GM19467 (cell line): ENCODE data around the gene CCNI2.
"Not testable (repeated sequence)": the region's sequence is repeated elsewhere in the genome, so short reads cannot be mapped to it uniquely, and the experiment has no call there.

ENCODE experiments used
- ATAC-seq: cut with Tn5 transposase; IDR thresholded peaks from one replicate; pipeline ENCODE4 v1.9.1; 2021; ENCODE audit warnings: mild to moderate bottlenecking, moderate library complexity; ENCODE audit not compliant: unreplicated experiment

The CCNI2 gene

DNA sequence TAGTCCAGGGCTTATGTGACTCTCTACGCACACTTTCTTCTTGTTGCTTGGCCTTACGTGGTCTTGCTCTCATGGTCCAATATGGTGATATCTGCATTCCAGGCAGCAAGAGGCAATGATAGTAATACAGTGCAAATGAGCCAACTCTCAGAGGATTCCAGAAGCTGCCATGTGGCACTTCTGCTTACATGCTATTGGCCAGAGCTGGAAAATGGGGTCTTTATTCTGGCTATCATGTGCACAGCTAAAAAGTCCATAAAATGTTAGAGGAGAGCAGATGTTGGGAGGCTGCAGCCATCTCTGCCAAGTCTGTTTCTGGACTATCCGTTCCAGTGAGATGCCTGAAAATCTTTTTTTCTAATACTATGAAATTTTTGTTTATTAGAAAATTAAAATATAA is 32.7 kb downstream of the CCNI2 start:
- ATAC-seq, result no peak

GRCh38 chr5:132780577-132780976 is 33.4 kb downstream of the CCNI2 start:
- no peak for ATAC-seq

DNA sequence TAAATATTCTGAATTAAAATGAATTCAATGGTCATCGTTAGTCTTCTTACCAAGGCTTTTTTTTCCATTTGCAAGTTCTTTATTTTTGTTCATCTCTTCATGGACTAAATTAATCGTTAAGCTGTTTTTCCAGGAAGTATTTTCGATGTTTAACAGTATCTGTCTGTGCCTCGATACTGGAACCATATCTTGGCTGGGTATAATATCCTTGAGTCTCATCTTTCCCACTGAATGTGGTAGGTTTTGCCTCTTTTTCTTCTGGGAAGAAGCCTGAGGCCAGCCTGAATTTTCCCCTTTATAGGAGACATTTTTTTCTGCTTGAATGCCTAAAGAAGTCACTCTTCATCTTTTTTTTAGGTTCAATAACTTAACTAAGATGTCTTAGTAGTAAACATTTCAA is 33.8 kb downstream of the CCNI2 start:
- no peak for ATAC-seq

DNA sequence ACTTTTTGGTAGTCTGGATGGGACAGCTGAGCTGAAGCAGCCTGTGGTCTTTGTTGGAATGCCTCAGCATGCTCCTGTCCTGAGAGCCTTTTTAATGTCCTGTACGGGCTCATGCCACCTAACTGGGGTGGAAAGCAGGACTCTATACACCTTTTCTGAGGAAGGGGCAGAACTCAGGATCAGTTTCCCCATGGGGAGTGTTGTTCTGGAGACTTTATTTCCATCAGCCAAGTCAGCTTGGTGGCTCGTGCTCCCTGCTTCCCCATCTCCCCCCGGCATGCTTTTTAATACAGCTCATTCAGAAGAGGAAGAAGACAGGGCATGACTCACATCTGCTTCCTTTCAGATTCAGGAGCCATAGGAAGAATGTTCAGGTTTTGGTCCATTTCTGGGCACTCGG is 34.9 kb downstream of the CCNI2 start:
- no peak for ATAC-seq

DNA sequence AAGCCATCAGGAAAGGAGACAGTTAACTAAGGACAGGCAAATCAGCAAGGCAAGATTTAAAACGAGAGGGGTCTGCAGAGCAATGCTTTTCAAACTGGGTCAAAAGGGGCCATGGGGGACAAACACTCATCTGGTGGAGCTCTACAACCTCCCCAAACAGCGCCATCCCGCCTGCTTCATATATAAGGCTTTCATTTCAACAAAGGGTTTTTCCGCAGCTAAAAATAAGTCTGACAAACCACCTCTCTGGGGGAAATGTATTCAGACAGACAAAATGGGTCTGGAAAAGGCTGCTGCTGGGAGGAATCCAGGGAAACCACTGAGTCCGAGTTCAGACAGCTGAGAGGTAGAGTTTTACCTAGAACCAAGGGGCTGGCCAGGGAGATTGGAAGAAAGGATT is 38.1 kb downstream of the CCNI2 start:
- ATAC-seq, result no peak

DNA sequence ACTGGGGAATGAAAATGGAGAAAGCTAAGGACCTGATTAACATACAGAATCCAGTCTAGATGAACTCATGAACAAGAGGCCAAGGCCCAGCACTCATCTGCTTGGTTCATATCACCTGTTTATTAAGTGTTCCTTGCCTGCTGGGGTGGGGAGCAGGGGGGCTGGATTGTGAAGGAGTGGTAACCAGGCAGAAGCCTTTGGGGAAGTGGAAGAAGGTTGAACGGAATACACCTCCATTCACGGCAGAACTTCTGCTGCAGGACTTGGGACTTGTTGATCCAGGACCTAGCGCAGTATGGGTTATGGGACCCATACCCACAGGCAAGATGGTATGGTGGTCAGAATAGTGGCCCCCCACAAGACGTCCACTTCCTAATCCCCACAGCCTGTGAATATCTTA is 38.6 kb downstream of the CCNI2 start:
- no peak for ATAC-seq

- no peak for ATAC-seq
Observed at GRCh38 chr5:132787076-132787475, 39.9 kb downstream of the CCNI2 start.

DNA sequence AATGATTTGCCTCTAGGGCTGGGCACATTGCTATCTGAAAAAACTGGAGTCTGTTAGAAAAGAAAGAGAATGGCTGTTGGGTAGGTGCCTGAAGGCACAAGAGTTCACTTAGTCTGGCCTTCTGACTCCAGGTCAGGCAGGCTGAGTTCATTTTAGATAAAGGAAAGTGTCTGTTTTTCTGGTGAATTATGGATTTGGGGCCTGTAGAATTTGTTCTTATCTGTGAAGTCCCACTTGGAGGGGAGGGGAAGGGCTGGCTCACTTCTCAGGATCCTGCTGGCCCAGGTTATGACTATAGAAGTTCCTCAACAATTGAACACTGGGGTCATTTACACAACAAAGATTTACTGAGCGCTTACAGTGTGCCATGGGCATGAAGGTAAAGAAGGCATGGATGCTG is 41.3 kb downstream of the CCNI2 start:
- no peak for ATAC-seq

GRCh38 chr5:132788990-132789886 is 42.0 kb downstream of the CCNI2 start:
- ATAC-seq, result no peak

GRCh38 chr5:132790201-132790865 is 43.1 kb downstream of the CCNI2 start:
- ATAC-seq, result no peak

GRCh38 chr5:132791026-132791425 is 43.8 kb downstream of the CCNI2 start:
- no peak for ATAC-seq

- no peak for ATAC-seq
Observed at GRCh38 chr5:132797651-132798050, 50.4 kb downstream of the CCNI2 start.

GRCh38 chr5:132799392-132799791 is 52.2 kb downstream of the CCNI2 start:
- ATAC-seq, result no peak

DNA sequence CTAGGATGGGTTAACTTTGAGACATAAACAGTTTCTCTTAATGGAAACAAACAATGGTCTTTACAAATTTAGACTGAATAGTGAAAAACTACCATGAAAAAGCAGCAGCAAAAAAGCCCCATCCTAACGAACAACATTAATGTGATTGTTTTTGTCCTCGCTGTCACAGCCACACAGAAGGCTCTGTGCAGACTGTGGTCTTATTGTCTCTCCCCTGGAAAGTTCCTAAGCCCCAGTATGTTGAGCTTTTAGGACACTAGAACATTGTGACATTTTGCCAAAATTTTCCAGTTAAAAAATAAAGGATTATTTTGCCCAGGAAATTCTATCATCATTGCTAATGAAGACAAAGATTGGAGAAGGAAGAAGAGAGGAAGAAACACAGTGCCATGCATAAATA is 53.3 kb downstream of the CCNI2 start:
- no peak for ATAC-seq

DNA sequence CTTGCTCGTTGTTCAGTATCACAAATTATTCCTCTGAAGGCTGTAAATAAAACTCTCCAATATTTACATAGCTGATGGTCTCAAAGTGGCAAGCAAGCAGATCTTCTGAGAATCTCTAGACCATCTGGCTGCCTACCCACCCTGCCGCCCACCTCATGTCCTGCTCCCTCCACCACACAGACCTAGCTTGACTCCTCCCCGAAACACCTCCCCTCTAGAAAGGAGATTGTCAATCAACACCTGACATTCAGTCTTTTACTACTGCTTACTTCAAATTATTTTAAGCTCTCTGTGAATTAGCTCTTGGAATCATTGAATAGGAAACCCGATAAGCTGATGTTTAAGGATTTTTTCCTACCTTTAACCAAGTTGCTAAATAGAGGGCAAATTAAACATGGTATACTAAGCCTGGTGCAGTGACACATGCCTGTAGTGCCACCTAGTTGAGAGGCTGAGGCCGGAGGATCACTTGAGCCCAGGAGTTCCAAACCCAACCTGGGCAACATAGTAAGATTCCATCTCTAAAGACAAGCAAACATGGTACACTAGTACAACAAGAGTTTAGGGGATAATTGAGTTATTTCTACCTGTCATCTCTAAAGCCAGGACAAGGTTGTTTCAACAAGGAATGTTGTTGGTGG is 54.9 kb downstream of the CCNI2 start:
- no peak for ATAC-seq

- not testable (repeated sequence) for ATAC-seq
Observed at GRCh38 chr5:132802685-132803066, 55.5 kb downstream of the CCNI2 start.
